ENCODE results near the gene TRIM14.

TRIM14 gene

DNA sequence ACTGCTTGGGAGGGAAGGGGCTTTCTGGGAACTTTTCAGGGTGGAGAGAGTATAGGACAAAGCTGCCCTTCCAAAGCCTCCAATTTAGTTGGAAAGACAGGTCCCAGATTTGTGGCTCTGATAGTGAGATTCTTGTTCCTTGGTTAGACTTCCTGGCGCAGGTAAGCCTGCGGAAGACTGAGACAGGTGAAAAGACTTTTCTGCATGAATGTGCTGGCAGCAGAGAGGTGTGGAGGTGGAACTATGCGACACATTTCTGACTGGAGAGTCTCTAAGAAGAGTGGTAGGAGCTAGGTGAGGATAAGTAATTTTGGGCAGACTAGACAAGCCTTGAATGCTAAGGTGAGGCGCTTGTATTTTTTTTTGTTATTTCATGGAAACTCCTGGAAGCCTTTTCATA, 32.6 kb downstream of the TRIM14 start:
- peaks cover 47% of the 10 kb centered on the region for H3K36me3 ChIP-seq
- no peak for DNase-seq
- H3K4me3 ChIP-seq (ENCODE audit: low read depth, low read length), result no peak overlapping the region
- no peaks in the 10 kb centered on the region for H3K9me3 ChIP-seq
- TF ChIP-seq, protein P1, sequence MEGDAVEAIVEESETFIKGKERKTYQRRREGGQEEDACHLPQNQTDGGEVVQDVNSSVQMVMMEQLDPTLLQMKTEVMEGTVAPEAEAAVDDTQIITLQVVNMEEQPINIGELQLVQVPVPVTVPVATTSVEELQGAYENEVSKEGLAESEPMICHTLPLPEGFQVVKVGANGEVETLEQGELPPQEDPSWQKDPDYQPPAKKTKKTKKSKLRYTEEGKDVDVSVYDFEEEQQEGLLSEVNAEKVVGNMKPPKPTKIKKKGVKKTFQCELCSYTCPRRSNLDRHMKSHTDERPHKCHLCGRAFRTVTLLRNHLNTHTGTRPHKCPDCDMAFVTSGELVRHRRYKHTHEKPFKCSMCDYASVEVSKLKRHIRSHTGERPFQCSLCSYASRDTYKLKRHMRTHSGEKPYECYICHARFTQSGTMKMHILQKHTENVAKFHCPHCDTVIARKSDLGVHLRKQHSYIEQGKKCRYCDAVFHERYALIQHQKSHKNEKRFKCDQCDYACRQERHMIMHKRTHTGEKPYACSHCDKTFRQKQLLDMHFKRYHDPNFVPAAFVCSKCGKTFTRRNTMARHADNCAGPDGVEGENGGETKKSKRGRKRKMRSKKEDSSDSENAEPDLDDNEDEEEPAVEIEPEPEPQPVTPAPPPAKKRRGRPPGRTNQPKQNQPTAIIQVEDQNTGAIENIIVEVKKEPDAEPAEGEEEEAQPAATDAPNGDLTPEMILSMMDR (IDR thresholded peaks at IDR 0.05; ENCODE audit: low read depth, low read length), result no peak
- no peaks in the 10 kb centered on the region for H3K27me3 ChIP-seq
- no peaks in the 10 kb centered on the region for H3K4me1 ChIP-seq

- Histone ChIP-seq H3K4me1 (no peaks in the 10 kb centered on the region), H3K27me3 (no peaks in the 10 kb centered on the region), H3K9me3 (no peaks in the 10 kb centered on the region), H3K4me3 (ENCODE audit: low read depth, low read length) (no peak overlapping the region), H3K36me3 (peaks cover 52% of the 10 kb centered on the region)
- TF ChIP-seq, protein P1 (IDR thresholded peaks at IDR 0.05; ENCODE audit: low read depth, low read length), result no peak
- no peak for DNase-seq
Observed at GRCh38 chr9:98085944-98086343, 33.1 kb downstream of the TRIM14 start.

DNA sequence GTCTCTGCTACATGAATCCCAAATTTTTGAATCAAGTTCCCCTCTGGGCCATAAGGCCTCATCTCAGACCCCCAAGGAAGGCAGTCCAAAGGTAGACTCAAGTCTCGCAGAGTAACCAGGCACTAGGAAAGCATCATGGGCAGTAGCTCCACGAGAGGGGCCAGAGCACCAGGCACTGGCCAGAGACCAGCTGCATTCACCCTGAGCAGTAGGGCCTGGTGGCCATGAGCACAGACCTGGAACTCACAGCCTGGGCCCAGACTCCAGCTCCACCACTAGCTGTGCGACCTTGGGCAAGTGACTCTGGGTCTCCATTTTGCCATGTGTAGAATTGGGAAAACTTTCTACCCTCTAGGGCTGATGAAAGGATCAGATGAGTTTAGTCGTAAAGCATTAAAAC, 34.0 kb downstream of the TRIM14 start:
- TF ChIP-seq, protein P1 (IDR thresholded peaks at IDR 0.05; ENCODE audit: low read depth, low read length), result no peak
- H3K36me3 ChIP-seq, result peaks cover 56% of the 10 kb centered on the region
- no peak overlapping the region for H3K4me3 ChIP-seq (ENCODE audit: low read depth, low read length)
- no peaks in the 10 kb centered on the region for H3K9me3 ChIP-seq
- DNase-seq, result no peak
- no peaks in the 10 kb centered on the region for H3K4me1 ChIP-seq
- H3K27me3 ChIP-seq, result no peaks in the 10 kb centered on the region

DNA sequence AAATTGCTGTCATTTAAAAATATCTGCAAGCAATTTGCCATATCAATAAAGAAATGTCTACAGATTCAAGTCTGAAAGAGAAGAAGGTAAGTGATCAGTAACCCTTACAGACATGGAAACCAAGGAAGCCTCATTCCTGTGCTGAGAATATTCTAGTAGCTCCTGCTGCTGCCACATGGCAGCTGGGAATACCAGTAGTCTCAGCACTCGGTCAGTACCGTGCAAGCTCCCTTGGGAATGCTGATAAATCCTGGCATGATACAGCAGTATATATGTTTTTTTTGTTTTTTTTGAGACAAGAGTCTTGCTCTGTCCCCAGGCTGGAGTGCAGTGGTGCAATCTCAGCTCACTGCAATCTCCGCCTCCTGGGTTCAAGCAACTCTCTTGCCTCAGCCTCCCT, 34.6 kb downstream of the TRIM14 start:
- Histone ChIP-seq H3K4me3 (ENCODE audit: low read depth, low read length) (no peak overlapping the region), H3K9me3 (no peaks in the 10 kb centered on the region), H3K36me3 (peaks cover 56% of the 10 kb centered on the region), H3K4me1 (no peaks in the 10 kb centered on the region), H3K27me3 (no peaks in the 10 kb centered on the region)
- TF ChIP-seq, protein P1 (IDR thresholded peaks at IDR 0.05; ENCODE audit: low read depth, low read length), result no peak
- DNase-seq, result no peak

GRCh38 chr9:98083566-98084183, 35.3 kb downstream of the TRIM14 start:
- H3K4me3 ChIP-seq (ENCODE audit: low read depth, low read length), result no peak overlapping the region
- H3K9me3 ChIP-seq, result no peaks in the 10 kb centered on the region
- no peaks in the 10 kb centered on the region for H3K4me1 ChIP-seq
- DNase-seq, result no peak
- TF ChIP-seq, protein P1 (IDR thresholded peaks at IDR 0.05; ENCODE audit: low read depth, low read length), result no peak
- H3K27me3 ChIP-seq, result no peaks in the 10 kb centered on the region
- peaks cover 56% of the 10 kb centered on the region for H3K36me3 ChIP-seq

DNA sequence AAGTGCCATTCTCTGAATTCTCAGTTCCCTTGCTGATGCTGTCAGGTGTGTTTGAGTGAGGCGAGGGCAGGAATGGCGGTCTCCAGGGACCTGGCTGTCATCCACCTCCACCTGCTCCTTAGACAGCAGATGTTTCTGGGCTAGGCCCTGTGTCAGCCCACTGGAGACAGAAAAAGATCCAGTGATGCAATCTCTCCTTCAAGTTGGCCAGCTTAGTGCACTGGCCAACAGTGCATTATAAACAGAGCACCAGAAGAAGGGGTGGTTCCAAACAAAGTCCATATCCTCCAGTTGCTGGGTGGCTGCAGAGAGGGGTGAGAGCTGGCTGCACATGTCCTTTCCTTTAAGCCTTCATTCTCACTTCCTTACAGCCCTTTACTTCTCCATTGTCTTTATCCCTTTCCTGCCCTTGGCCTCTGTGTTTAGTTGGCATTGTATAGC, 35.9 kb downstream of the TRIM14 start:
- Histone ChIP-seq H3K27me3 (no peaks in the 10 kb centered on the region), H3K9me3 (no peaks in the 10 kb centered on the region), H3K4me3 (ENCODE audit: low read depth, low read length) (no peak overlapping the region), H3K36me3 (peaks cover 56% of the 10 kb centered on the region), H3K4me1 (no peaks in the 10 kb centered on the region)
- no peak for DNase-seq
- TF ChIP-seq, protein P1 (IDR thresholded peaks at IDR 0.05; ENCODE audit: low read depth, low read length), result no peak
